Naive thymus-derived CD4-positive, alpha-beta T cell (primary cell): ENCODE measurements around the gene DUSP22. TPM values are rescaled to one million over a fixed set of nuclear protein-coding genes. Genes with fewer than 3 reads are reported as not detected.

Source experiments
- ATAC-seq: fragments of 150-1000 bp; cut with Tn5 transposase; 2 replicates; pipeline ENCODE4 v1.10.0; 2021; ENCODE audit warnings: mild to moderate bottlenecking, moderate library complexity
- CTCF ChIA-PET: fragments of 350-600 bp; sonication (Branson Sonifier 250); formaldehyde crosslinking; loops from one replicate; lab custom pipeline; 2021; ENCODE audit warnings: antibody characterized with exemption; lab: Charles Lee
- POLR2A ChIA-PET: fragments of 350-600 bp; sonication (Branson Sonifier 250); formaldehyde crosslinking; loops from one replicate; lab custom pipeline; 2021; ENCODE audit warnings: antibody characterized with exemption, inconsistent platforms; lab: Charles Lee
- DNase-seq, 9 donors: peaks; one replicate each; pipeline versions ENCODE4 v3.0.0 to v3.0.0-alpha.2; 2020 to 2022; ENCODE audit warnings: mixed read lengths in 1 of 9
- H3K27ac ChIP-seq: one replicate; pipeline ENCODE4 v1.7.0; 2013; ENCODE audit warnings: mild to moderate bottlenecking, low read depth, low read length, moderate library complexity
- H3K27me3 ChIP-seq, 2 donors: one replicate each; pipeline ENCODE4 v1.7.0; 2013; ENCODE audit warnings: low read length in 2 of 2, mild to moderate bottlenecking in 2 of 2, moderate library complexity in 2 of 2; ENCODE audit not compliant: control insufficient read depth in 2 of 2, insufficient read depth in 2 of 2
- H3K36me3 ChIP-seq, 3 experiments: 1 replicate in 2 of 3; 2 replicates in 1 of 3; pipeline ENCODE4 v1.7.0; 2013; ENCODE audit warnings: low read length in 3 of 3, mild to moderate bottlenecking in 3 of 3, moderate library complexity in 1 of 3; ENCODE audit not compliant: insufficient read depth in 3 of 3, control insufficient read depth in 2 of 3
- H3K4me1 ChIP-seq, 2 donors: one replicate each; pipeline ENCODE4 v1.7.0; 2013; ENCODE audit warnings: low read length in 2 of 2, mild to moderate bottlenecking in 2 of 2, moderate library complexity in 1 of 2; ENCODE audit not compliant: control insufficient read depth in 2 of 2, insufficient read depth in 2 of 2
- H3K4me3 ChIP-seq: 2 replicates; pipeline ENCODE4 v1.7.0; 2013; ENCODE audit warnings: mild to moderate bottlenecking, low read length
- H3K9me3 ChIP-seq, 3 experiments: 1 replicate in 2 of 3; 2 replicates in 1 of 3; pipeline ENCODE4 v1.7.0; 2013; ENCODE audit warnings: low read length in 3 of 3; ENCODE audit not compliant: control insufficient read depth in 2 of 3
- H3K27ac Mint-ChIP-seq, 9 donors: one replicate each; pipeline ENCODE4 v1.8.0; 2020 to 2022; ENCODE audit warnings: mixed read lengths in 9 of 9, mild to moderate bottlenecking in 8 of 9, moderate library complexity in 5 of 9, inconsistent platforms in 2 of 9
- H3K27me3 Mint-ChIP-seq, 5 donors: one replicate each; pipeline ENCODE4 v1.8.0; 2021 to 2022; ENCODE audit warnings: mixed read lengths in 5 of 5, mild to moderate bottlenecking in 1 of 5
- H3K36me3 Mint-ChIP-seq, 5 donors: one replicate each; pipeline ENCODE4 v1.8.0; 2020 to 2022; ENCODE audit warnings: mixed read lengths in 5 of 5, mild to moderate bottlenecking in 3 of 5, inconsistent platforms in 1 of 5
- H3K4me1 Mint-ChIP-seq, 7 donors: one replicate each; pipeline ENCODE4 v1.8.0; 2020 to 2022; ENCODE audit warnings: mixed read lengths in 7 of 7, mild to moderate bottlenecking in 3 of 7, inconsistent platforms in 1 of 7
- H3K4me3 Mint-ChIP-seq, 10 donors: one replicate each; pipeline ENCODE4 v1.8.0; 2020 to 2022; ENCODE audit warnings: mild to moderate bottlenecking in 10 of 10, mixed read lengths in 10 of 10, moderate library complexity in 6 of 10, inconsistent platforms in 2 of 10
- H3K9me3 Mint-ChIP-seq, 11 donors: one replicate each; pipeline ENCODE4 v1.8.0; 2020 to 2022; ENCODE audit warnings: mixed read lengths in 11 of 11, mild to moderate bottlenecking in 4 of 11, inconsistent platforms in 1 of 11, moderate library complexity in 1 of 11
- intact Hi-C, 2 donors: fragments of 100-400 bp; cut with micrococcal nuclease; formaldehyde crosslinking; loops; one replicate each; pipeline ENCODE4 v1.15.1; 2023
- polyA plus RNA-seq, 2 donors: library from polyadenylated mRNA; unstranded; fragments of 300-500 nt; fragmentation: Illumina TruSeq; gene quantifications; one replicate each; pipeline ENCODE4 v1.2.3, GENCODE V29; 2021
- total RNA-seq, 6 experiments: library from RNA in 5 of 6; stranded (reverse) in 5 of 6; gene quantifications; 1 replicate in 5 of 6; 2 replicates in 1 of 6; pipeline ENCODE4 v1.2.3 and lab custom pipeline; 2021 to 2026

Gene DUSP22
- total and polyA plus RNA-seq, 7 experiments from 2014 or later = 24.8 to 57.2 (median 36.6) TPM

DNA sequence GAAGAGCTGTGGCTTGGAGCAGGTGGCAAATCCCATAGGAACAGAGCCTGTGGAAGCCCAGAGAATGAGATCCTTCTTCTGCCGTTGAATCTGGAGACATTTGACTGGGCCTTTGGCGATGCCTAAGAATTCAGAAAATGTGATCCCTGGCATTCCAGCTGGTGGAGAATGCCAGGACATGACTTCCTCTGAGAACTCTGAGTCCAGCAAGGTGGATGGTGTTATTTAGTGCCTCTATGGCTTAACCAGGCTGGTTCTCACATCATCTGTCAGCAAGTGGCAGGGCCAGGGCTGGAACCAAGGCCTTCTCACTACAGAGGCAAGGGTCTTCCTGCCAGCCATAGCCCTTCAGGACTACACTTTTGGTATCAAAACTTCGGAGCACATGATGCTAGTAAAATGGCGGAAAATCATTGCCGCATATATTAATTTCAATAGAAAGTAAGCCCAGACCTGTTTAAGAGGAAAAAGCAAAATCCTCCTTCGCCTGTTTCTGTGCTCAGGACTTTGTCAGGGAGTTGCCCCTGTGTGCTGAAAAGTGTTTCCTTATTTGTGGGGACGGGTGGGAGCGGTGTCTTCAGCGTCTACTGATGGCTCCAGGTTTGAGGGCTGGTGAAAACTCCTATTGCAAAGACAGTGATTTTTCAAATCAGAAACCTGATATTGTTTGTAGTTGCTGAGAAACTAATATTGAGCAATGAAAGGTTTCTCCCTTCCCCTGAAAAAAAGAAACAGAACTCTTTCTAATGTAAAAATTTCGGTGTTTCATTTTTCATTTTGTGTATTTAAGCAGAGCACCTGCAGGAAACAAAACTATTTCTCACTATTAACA lies 23.9 kb downstream of the DUSP22 start:
- H3K27me3 ChIP-seq = no peaks in the 10 kb centered on the region
- no peaks in the 10 kb centered on the region for H3K36me3 ChIP-seq
- CTCF ChIA-PET = no interaction called here
- Mint-ChIP-seq H3K27ac (no peak overlapping the region), H3K27me3 (no peaks in the 10 kb centered on the region), H3K4me3 (no peak overlapping the region), H3K4me1 (peaks cover 17 to 51% (median 22%) of the 10 kb centered on the region in 7 donors), H3K9me3 (peaks cover 0 to 5% (median 0%) of the 10 kb centered on the region in 11 donors), H3K36me3 (peaks cover 0 to 27% (median 12%) of the 10 kb centered on the region in 5 donors)
- H3K4me3 ChIP-seq = no peak overlapping the region
- H3K9me3 ChIP-seq = no peaks in the 10 kb centered on the region
- ATAC-seq = no peak
- no peak for DNase-seq
- H3K27ac ChIP-seq = no peak overlapping the region
- peaks cover 0 to 9% of the 10 kb centered on the region in 2 donors for H3K4me1 ChIP-seq
- intact Hi-C loops = no loop called here
- POLR2A ChIA-PET = no interaction called here

DNA sequence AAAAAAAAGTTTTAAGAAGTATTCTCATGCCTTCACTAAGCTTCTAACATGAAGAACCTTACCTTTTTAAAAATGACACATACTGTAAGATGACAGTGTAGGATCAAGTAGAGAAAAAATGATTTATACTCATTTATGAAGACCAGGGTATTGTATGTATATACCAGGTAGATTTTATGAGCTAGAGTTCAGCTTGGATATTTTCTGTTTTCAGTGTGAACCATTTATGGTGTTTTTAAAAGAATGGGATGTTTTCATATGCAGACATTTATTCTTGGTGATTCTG lies 24.4 kb downstream of the DUSP22 start:
- H3K27ac ChIP-seq = no peak overlapping the region
- H3K4me1 Mint-ChIP-seq = peaks cover 16 to 50% (median 21%) of the 10 kb centered on the region in 7 donors
- H3K36me3 Mint-ChIP-seq = peaks cover 0 to 25% (median 11%) of the 10 kb centered on the region in 5 donors
- H3K9me3 Mint-ChIP-seq = peaks cover 0 to 5% (median 0%) of the 10 kb centered on the region in 11 donors
- H3K4me1 ChIP-seq = peaks cover 0 to 9% of the 10 kb centered on the region in 2 donors
- H3K4me3 Mint-ChIP-seq = no peak overlapping the region
- no peak overlapping the region for H3K4me3 ChIP-seq
- H3K36me3 ChIP-seq = no peaks in the 10 kb centered on the region
- no peaks in the 10 kb centered on the region for H3K27me3 ChIP-seq
- intact Hi-C loops = no loop called here
- H3K27ac Mint-ChIP-seq = peak overlapping the region in 1 of 9 donors; percentile 12
- no peaks in the 10 kb centered on the region for H3K9me3 ChIP-seq
- H3K27me3 Mint-ChIP-seq = no peaks in the 10 kb centered on the region
- ChIA-PET CTCF (no interaction called here), POLR2A (no interaction called here)
- no peak for DNase-seq
- ATAC-seq = no peak

DNA sequence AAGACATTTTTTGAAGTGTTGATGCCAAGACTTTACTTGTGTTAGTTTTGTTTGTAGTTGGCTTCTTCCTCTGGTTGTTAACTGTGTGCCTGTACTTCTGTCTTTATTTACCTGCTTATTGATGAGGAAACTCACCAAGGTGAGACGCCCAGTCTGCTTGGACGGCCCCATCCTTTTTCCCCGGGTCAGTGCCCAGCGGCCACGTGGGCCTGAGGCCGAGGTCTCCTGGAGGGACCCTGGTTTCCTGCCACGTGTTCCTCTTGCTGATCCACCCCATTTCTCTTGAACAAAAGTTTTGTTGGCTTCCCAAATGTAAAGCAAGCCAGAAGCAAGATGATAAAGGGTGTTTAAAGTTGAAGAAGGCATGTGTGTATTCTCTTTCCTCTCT lies 24.8 kb downstream of the DUSP22 start:
- no peak for ATAC-seq
- peaks cover 0 to 9% of the 10 kb centered on the region in 2 donors for H3K4me1 ChIP-seq
- H3K4me1 Mint-ChIP-seq = peaks cover 13 to 46% (median 21%) of the 10 kb centered on the region in 7 donors
- no peak for DNase-seq
- ChIA-PET POLR2A (no interaction called here), CTCF (no interaction called here)
- intact Hi-C loops = no loop called here
- H3K27ac Mint-ChIP-seq = peak overlapping the region in 1 of 9 donors; percentile 12
- H3K36me3 Mint-ChIP-seq = peaks cover 0 to 22% (median 8%) of the 10 kb centered on the region in 5 donors
- no peaks in the 10 kb centered on the region for H3K36me3 ChIP-seq
- H3K4me3 Mint-ChIP-seq = no peak overlapping the region
- no peaks in the 10 kb centered on the region for H3K27me3 ChIP-seq
- no peaks in the 10 kb centered on the region for H3K9me3 ChIP-seq
- H3K9me3 Mint-ChIP-seq = peaks cover 0 to 5% (median 0%) of the 10 kb centered on the region in 11 donors
- H3K27ac ChIP-seq = no peak overlapping the region
- H3K4me3 ChIP-seq = no peak overlapping the region
- H3K27me3 Mint-ChIP-seq = no peaks in the 10 kb centered on the region

DNA sequence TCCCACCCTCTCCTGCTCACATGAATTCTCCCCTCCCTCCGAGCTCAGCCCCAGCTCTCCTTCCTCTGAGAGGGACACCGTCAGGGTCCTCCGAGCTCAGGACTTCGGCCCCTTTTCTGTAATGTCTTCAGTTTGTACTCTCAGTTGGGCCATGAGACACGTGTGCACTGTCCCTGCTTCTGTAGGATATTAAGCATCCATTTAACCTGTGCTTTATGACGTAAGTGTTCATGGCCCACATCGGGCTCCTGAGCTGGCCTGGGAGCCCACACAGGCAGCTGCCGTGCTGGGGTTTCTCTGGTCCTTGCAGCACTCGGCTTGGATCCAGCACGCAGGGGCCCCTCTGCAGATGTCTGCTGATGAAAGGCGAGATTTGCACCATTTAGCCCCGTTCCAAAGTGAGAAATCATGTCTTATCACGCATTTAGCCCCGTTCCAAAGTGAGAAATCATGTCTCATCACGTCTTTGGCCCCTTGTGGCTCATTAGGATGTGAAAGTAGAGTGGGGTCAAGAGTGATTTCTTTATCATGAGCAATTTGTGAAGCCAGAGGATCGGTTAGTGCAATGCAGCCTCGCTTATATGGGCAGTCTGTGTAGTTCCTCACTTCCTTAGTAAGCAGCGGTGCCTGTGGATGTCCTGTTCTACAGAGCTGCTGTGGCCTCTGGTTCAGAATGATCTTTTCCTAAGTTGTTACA lies 25.3 kb downstream of the DUSP22 start:
- intact Hi-C loops = no loop called here
- no peaks in the 10 kb centered on the region for H3K27me3 ChIP-seq
- Mint-ChIP-seq H3K36me3 (peaks cover 0 to 18% (median 8%) of the 10 kb centered on the region in 5 donors), H3K4me1 (peaks cover 12 to 41% (median 21%) of the 10 kb centered on the region in 7 donors), H3K27ac (no peak overlapping the region), H3K4me3 (no peak overlapping the region), H3K9me3 (peaks cover 0 to 5% (median 0%) of the 10 kb centered on the region in 11 donors), H3K27me3 (no peaks in the 10 kb centered on the region)
- no peak overlapping the region for H3K27ac ChIP-seq
- H3K9me3 ChIP-seq = no peaks in the 10 kb centered on the region
- ChIA-PET CTCF (interaction anchor here (1.0 kb wide), 1 partner anchor 9 kb away, joined by 3 read pairs; no protein-coding TSS in a partner anchor), POLR2A (no interaction called here)
- H3K4me3 ChIP-seq = no peak overlapping the region
- ATAC-seq (no peak), DNase-seq (no peak)
- H3K4me1 ChIP-seq = peaks cover 0 to 9% of the 10 kb centered on the region in 2 donors
- no peaks in the 10 kb centered on the region for H3K36me3 ChIP-seq

DNA sequence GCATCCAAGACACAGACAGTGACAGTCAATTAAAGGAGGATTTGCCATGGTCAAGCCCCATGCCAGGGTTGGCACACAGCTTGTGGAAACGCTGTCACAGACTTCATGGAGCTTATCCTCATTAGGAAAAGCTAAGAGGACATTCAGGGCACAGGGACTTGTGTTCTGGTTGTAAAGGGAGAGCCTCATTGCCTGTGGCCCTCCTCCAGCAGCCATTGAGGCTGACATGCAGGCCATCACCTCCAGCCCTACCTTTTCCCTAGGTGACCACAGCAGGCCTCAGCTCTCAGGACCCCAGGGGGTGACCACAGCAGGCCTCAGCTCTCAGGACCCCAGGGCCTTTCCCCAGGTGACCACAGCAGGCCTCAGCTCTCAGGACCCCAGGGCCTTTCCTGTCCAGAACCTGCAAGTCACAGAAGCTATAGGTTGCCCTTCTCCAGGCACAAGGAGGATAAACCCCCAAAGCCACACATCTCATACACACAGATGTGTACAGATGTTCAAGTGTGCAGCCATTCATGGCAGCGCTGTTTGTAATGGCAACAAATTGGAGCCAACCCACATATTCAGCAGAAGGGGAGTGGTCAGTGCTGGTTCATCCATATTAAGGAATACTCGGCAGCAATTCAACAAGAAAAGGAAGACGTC lies 26.1 kb downstream of the DUSP22 start:
- intact Hi-C loops = no loop called here
- H3K4me3 ChIP-seq = no peak overlapping the region
- Mint-ChIP-seq H3K27ac (no peak overlapping the region), H3K4me1 (peaks cover 5 to 34% (median 16%) of the 10 kb centered on the region in 7 donors), H3K36me3 (peaks cover 0 to 18% (median 8%) of the 10 kb centered on the region in 5 donors), H3K4me3 (peak overlapping the region in 1 of 10 donors; percentile 58), H3K27me3 (no peaks in the 10 kb centered on the region), H3K9me3 (peaks cover 0 to 5% (median 0%) of the 10 kb centered on the region in 11 donors)
- ATAC-seq (no peak), DNase-seq (no peak)
- peaks cover 0 to 2% of the 10 kb centered on the region in 2 donors for H3K4me1 ChIP-seq
- ChIA-PET POLR2A (no interaction called here), CTCF (interaction anchor here (1.0 kb wide), 1 partner anchor 10 kb away, joined by 3 read pairs; no protein-coding TSS in a partner anchor)
- H3K9me3 ChIP-seq = no peaks in the 10 kb centered on the region
- no peak overlapping the region for H3K27ac ChIP-seq
- H3K36me3 ChIP-seq = no peaks in the 10 kb centered on the region
- H3K27me3 ChIP-seq = no peaks in the 10 kb centered on the region

DNA sequence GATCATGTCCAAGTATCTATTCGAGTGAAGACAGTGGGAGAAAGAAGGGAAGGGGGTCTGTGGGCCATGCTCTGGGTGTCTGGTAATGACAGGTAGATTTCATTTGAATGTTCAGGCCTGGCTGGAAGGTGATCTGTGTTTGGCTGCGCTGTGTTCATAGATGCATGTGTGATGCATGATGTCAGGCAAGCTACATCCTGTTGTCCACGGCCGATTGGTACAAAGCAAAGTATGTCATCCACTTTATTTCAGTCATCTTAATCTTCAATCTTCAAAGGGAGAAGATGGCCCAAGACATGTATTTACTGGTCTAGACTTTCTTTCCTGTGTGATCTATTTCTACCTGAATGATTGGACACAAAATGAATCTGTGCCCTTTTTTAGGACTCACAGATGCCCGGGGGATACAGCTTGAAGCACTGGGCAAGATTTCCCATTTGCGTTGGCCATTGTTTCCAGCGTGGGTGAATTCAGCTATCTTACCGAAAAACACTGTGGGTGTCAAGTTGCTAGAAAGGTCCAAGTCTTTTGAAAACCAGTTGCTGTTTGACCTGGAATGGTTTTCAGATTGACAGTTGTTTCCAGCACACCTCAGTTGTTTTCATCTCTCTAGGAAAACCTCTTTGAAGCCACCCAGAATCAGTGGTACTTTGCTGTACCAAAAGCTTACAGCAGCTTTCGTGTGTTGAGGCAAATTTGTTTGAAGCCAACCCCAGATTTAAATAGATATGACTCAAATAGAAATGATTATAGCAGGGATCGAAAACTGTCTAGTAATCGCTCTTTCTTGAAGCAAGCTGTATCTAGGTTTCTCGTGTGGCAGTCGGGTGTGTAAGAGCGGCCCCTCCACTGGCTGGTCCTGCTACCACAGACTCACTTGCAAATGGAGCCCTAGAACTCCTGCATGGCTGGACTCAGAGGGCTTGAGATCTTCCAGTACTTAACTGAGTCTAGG lies 27.2 kb downstream of the DUSP22 start:
- intact Hi-C loops = no loop called here
- Histone ChIP-seq H3K4me1 (no peaks in the 10 kb centered on the region), H3K27me3 (no peaks in the 10 kb centered on the region), H3K27ac (no peak overlapping the region), H3K36me3 (no peaks in the 10 kb centered on the region), H3K4me3 (no peak overlapping the region), H3K9me3 (no peaks in the 10 kb centered on the region)
- H3K27me3 Mint-ChIP-seq = no peaks in the 10 kb centered on the region
- H3K9me3 Mint-ChIP-seq = peaks cover 0 to 5% (median 0%) of the 10 kb centered on the region in 11 donors
- CTCF ChIA-PET = no interaction called here
- H3K36me3 Mint-ChIP-seq = peaks cover 0 to 18% (median 8%) of the 10 kb centered on the region in 5 donors
- H3K4me1 Mint-ChIP-seq = peaks cover 5 to 33% (median 12%) of the 10 kb centered on the region in 7 donors
- H3K4me3 Mint-ChIP-seq = no peak overlapping the region
- ATAC-seq (no peak), DNase-seq (no peak)
- POLR2A ChIA-PET = interaction anchor here (0.5 kb wide), 1 partner anchor 13 kb away, joined by 3 read pairs; no protein-coding TSS in a partner anchor
- peak overlapping the region in 2 of 9 donors; percentile 19 to 33 for H3K27ac Mint-ChIP-seq
